Right renal cortex interstitium (tissue), 3 donors: ENCODE results near the gene FEM1A. TPM values are rescaled to one million over a fixed set of nuclear protein-coding genes. Genes with fewer than 3 reads are reported as not detected.
"Not testable (repeated sequence)": the region's sequence is repeated elsewhere in the genome, so short reads cannot be mapped to it uniquely, and the experiment has no call there.

Source experiments
- DNase-seq, 3 donors: peaks; one replicate each; pipeline ENCODE4 v3.0.0-alpha.2; 2013; ENCODE audit warnings: low read depth in 3 of 3, low spot score in 2 of 3
- polyA plus RNA-seq, 3 donors: library from polyadenylated mRNA; unstranded; fragments of 120-200 nt; gene quantifications; one replicate each; pipeline ENCODE4 v1.2.1, GENCODE V29; 2013; ENCODE audit not compliant: insufficient read length in 3 of 3

The FEM1A gene
- polyA plus RNA-seq, 3 donors, result 1.4 to 1.8 (median 1.6) TPM

- DNase-seq, result no peak
These were observed 19.0 kb upstream of the FEM1A start for GRCh38 chr19:4772566-4772965.

- no peak for DNase-seq
These were observed 18.4 kb upstream of the FEM1A start for GRCh38 chr19:4773047-4773640.

- DNase-seq, result no peak
These were observed 17.4 kb upstream of the FEM1A start for GRCh38 chr19:4774136-4774535.

- DNase-seq, result no peak
These were observed 15.8 kb upstream of the FEM1A start for GRCh38 chr19:4775627-4776152.

- DNase-seq, result no peak
These were observed 14.9 kb upstream of the FEM1A start for GRCh38 chr19:4776436-4777211.

- DNase-seq, result not testable (repeated sequence)
These were observed 13.4 kb upstream of the FEM1A start for GRCh38 chr19:4778124-4778523.

- no peak for DNase-seq
These were observed 10.7 kb upstream of the FEM1A start for GRCh38 chr19:4780860-4781259.

GRCh38 chr19:4781801-4782200, 9.7 kb upstream of the FEM1A start:
- DNase-seq, result no peak

GRCh38 chr19:4786412-4787016, 5.0 kb upstream of the FEM1A start:
- not testable (repeated sequence) for DNase-seq

GRCh38 chr19:4792019-4792865, 708 bp downstream of the FEM1A start:
- DNase-seq, result not testable (repeated sequence)

GRCh38 chr19:4792866-4793195, 1.3 kb downstream of the FEM1A start:
- DNase-seq, result not testable (repeated sequence)

- not testable (repeated sequence) for DNase-seq
These were observed 1.7 kb downstream of the FEM1A start for GRCh38 chr19:4793278-4793677.

GRCh38 chr19:4794971-4795370, 3.4 kb downstream of the FEM1A start:
- DNase-seq, result no peak

- no peak for DNase-seq
These were observed 3.9 kb downstream of the FEM1A start for GRCh38 chr19:4795400-4795799.

- DNase-seq, result no peak
These were observed 9.1 kb downstream of the FEM1A start for GRCh38 chr19:4800591-4801081.

- DNase-seq, result no peak
These were observed 9.6 kb downstream of the FEM1A start for GRCh38 chr19:4801085-4801619.

- DNase-seq, result no peak
These were observed 11.2 kb downstream of the FEM1A start for GRCh38 chr19:4802711-4803110.

GRCh38 chr19:4803736-4804695, 12.5 kb downstream of the FEM1A start:
- no peak for DNase-seq

- not testable (repeated sequence) for DNase-seq
These were observed 13.6 kb downstream of the FEM1A start for GRCh38 chr19:4805140-4805539.
